Mucosa of descending colon (tissue), 3 donors: ENCODE data around the gene MRTFB. TPM values are rescaled to one million over a fixed set of nuclear protein-coding genes. Genes with fewer than 3 reads are reported as not detected.
"Not testable (repeated sequence)": the region's sequence is repeated elsewhere in the genome, so short reads cannot be mapped to it uniquely, and the experiment has no call there.

ENCODE experiments used
- ATAC-seq: fragments of 200-7000 bp; cut with Tn5 transposase; one replicate; pipeline ENCODE4 v1.9.1; 2020; ENCODE audit warnings: mild to moderate bottlenecking, moderate library complexity
- DNase-seq, 3 donors: peaks; one replicate each; pipeline ENCODE4 v3.0.0-alpha.2; 2020
- H3K36me3 ChIP-seq: fragments of 200-600 bp; one replicate; pipeline ENCODE4 v1.8.0; 2021; ENCODE audit warnings: low read depth, mild to moderate bottlenecking
- H3K4me1 ChIP-seq: fragments of 200-600 bp; one replicate; pipeline ENCODE4 v1.8.0; 2021; ENCODE audit warnings: low read depth, mild to moderate bottlenecking
- H3K4me3 ChIP-seq: fragments of 200-600 bp; one replicate; pipeline ENCODE4 v1.8.0; 2021; ENCODE audit warnings: mild to moderate bottlenecking
- H3K9me3 ChIP-seq: fragments of 200-600 bp; one replicate; pipeline ENCODE4 v1.8.0; 2021; ENCODE audit warnings: mild to moderate bottlenecking
- CTCF ChIP-seq: fragments of 200-600 bp; IDR thresholded peaks from one replicate; pipeline ENCODE4 v1.8.0; 2022; ENCODE audit warnings: antibody characterized with exemption, mild to moderate bottlenecking
- intact Hi-C, 2 donors: fragments of 100-400 bp; cut with DNase I in 1 of 2; cut with micrococcal nuclease in 1 of 2; formaldehyde crosslinking; loops; one replicate each; pipeline versions ENCODE4 v1.11.0 to v1.11.1; 2022; cut with DNase I, micrococcal nuclease
- total RNA-seq, 3 donors: library from RNA; stranded (reverse); fragmentation: NEBNext Ultra II Directional in 2 of 3; extraction: Animal tissue kit (Norgen Biotek cat#: 25700) in 2 of 3; gene quantifications; one replicate each; pipeline versions ENCODE4 v1.2.1 to v1.2.4, GENCODE V29; 2021 to 2023
- donor health status: DM: no; HTN: no; CAD: no; lungs with moderate emphysema.
- donor health status: DM: no; HTN: no; CAD: no.
- donor health status: DM: no; HTN: yes; CAD: no.

Gene MRTFB
- total RNA-seq, 3 donors from 2014 or later = 40.0 to 49.9 (median 40.0) TPM

- no peak for DNase-seq
- no peak overlapping the region for H3K4me3 ChIP-seq
- no peak for TF ChIP-seq CTCF
- H3K36me3 ChIP-seq = no peaks in the 10 kb centered on the region
- H3K9me3 ChIP-seq = no peaks in the 10 kb centered on the region
- peaks cover 7% of the 10 kb centered on the region for H3K4me1 ChIP-seq
- intact Hi-C loops = no loop called here
- ATAC-seq = peak; percentile 12
Observed at GRCh38 chr16:14117051-14117450, 45.9 kb downstream of the MRTFB start.

GRCh38 chr16:14119799-14120198 is 48.7 kb downstream of the MRTFB start:
- Histone ChIP-seq H3K4me1 (no peaks in the 10 kb centered on the region), H3K4me3 (no peak overlapping the region), H3K9me3 (no peaks in the 10 kb centered on the region), H3K36me3 (no peaks in the 10 kb centered on the region)
- DNase-seq (no peak), ATAC-seq (no peak)
- TF ChIP-seq CTCF = no peak
- intact Hi-C loops = no loop called here

- no peak for DNase-seq
- Histone ChIP-seq H3K4me1 (no peaks in the 10 kb centered on the region), H3K4me3 (no peak overlapping the region), H3K36me3 (no peaks in the 10 kb centered on the region), H3K9me3 (no peaks in the 10 kb centered on the region)
- intact Hi-C loops = no loop called here
- TF ChIP-seq CTCF = no peak
- no peak for ATAC-seq
Observed at GRCh38 chr16:14120335-14120734, 49.2 kb downstream of the MRTFB start.

- Histone ChIP-seq H3K4me3 (no peak overlapping the region), H3K9me3 (no peaks in the 10 kb centered on the region), H3K36me3 (no peaks in the 10 kb centered on the region), H3K4me1 (no peaks in the 10 kb centered on the region)
- intact Hi-C loops = no loop called here
- DNase-seq = no peak
- TF ChIP-seq CTCF = no peak
- no peak for ATAC-seq
Observed at GRCh38 chr16:14121142-14121541, 50.0 kb downstream of the MRTFB start.

- Histone ChIP-seq H3K4me3 (no peak overlapping the region), H3K4me1 (no peaks in the 10 kb centered on the region), H3K9me3 (no peaks in the 10 kb centered on the region), H3K36me3 (no peaks in the 10 kb centered on the region)
- no peak for DNase-seq
- ATAC-seq = no peak
- TF ChIP-seq CTCF = no peak
- intact Hi-C loops = no loop called here
Observed at GRCh38 chr16:14121872-14122271, 50.8 kb downstream of the MRTFB start.

- H3K4me3 ChIP-seq, H3K4me1 ChIP-seq, H3K9me3 ChIP-seq, ATAC-seq, H3K36me3 ChIP-seq, intact Hi-C loops, DNase-seq: not testable (repeated sequence)
Observed at GRCh38 chr16:14122430-14122829, 51.3 kb downstream of the MRTFB start.
